GM15510 (cell line): ENCODE measurements around the gene CCDC85C.

Experiments
- POLR2A ChIP-seq: IDR thresholded peaks from 3 replicates; pipeline ENCODE4 v1.6.1; 2011; ENCODE audit warnings: borderline replicate concordance; ENCODE audit not compliant: insufficient read length; ENCODE audit errors: extremely low read depth

The CCDC85C gene

GRCh38 chr14:99552572-99553216 is 51.3 kb downstream of the CCDC85C start:
- TF ChIP-seq POLR2A = no peak

DNA sequence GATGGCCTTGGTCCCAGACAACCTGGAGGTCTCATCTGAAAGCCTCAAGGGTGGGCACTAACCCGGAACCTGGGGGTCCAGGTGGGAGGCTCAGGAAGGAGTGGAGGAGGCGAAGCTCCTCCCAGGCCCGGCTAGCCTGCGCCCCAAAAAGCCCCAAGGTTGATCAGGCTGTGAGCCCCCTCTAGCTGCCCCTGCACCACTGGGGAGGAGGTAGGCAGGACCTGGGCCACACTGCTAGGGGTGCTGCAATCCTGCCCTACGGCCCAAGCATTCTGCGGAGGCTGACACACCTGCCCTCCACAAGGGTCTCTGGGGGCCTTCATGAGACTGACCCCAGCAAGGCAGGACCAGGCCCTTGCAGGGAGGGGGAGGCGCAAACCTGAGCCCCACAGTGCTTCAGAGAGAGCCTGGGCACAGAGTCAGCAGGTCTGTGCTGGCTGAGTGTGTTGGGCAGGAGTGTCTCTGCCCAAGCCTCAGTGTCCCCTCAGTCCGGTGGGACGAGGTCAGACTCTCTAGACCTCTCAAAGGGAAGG is 51.9 kb downstream of the CCDC85C start:
- TF ChIP-seq POLR2A = no peak

DNA sequence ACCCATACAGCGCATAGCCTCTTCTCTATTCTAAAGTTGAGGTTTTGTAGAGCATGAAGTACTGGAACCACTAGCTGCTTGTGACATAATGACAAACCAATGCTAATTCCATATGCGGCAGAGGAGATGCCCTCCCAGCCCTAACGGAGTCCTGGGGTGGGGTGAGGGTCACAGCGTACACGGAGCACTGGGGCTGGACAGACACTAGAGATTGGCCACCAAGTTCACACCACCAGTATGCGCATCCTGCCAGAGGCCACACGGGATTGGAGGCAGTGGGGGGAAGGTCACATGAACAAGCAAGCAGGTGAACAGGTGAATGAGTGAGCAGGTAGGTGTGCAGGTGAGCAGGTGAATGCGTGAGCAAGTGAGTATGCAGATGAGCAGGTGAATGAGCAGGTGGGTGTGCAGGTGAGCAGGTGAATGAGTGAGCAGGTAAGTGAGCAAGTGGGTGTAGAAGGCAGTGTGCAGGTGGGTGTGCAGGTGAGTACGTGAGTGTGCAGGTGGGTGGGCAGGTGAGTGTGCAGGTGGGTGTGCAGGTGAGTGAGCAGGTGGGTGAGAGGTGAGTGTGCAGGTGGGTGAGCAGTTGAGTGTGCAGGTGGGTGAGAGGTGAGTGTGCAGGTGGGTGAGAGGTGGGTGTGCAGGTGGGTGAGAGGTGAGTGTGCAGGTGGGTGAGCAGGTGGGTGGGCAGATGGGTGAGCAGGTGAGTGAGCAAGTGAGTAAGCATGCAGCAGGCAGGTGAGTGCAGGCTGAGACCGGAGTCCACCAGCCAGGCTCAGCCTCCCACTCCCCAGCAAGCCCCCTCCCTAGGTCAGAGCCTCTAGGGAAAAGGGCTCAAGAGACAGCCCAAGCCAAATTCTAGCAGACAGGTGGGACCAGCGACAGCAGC is 52.7 kb downstream of the CCDC85C start:
- TF ChIP-seq POLR2A = no peak

GRCh38 chr14:99550387-99550992 is 53.5 kb downstream of the CCDC85C start:
- TF ChIP-seq POLR2A = no peak

GRCh38 chr14:99549684-99550083 is 54.3 kb downstream of the CCDC85C start:
- TF ChIP-seq POLR2A = no peak

- no peak for TF ChIP-seq POLR2A
Measured at GRCh38 chr14:99548871-99549515, 55.0 kb downstream of the CCDC85C start.

DNA sequence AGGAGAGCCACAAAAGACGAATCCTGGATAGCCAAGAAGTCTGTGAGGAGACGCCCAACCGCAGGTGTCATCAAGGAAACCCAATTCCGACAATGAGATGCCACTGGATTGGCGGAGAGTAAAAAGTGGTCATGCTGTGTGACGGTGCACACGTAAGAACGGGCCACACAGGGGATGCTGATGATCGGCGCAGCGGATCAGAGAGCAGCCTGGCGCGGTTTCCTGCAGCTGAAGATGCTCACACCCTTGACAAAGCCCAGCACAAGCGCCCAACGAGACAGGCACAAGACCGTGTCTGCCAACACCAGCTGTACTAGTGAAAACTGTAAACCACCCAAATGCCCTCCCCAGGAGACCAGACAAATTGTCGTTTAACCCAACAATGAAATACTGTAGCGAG is 55.8 kb downstream of the CCDC85C start:
- TF ChIP-seq POLR2A = no peak

- no peak for TF ChIP-seq POLR2A
Measured at GRCh38 chr14:99546234-99546879, 57.6 kb downstream of the CCDC85C start.

DNA sequence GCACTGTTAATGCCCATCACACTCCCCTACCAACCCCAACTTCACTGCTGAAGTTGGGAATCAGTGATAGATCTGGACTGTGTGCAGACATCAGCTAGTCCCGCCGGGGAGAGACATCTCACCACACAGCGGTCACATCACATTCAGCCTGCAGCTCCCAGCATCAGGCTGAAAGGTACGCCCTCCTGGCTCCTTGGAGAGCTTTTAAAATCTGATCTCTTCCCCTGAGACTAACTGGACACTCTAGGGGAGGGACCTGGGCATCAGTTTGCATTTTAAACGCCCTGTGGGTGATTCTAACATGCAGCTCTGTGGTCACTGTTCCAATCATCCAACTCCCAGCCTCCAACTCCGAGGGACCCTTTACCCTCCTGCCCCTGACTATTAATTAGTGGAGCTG is 58.4 kb downstream of the CCDC85C start:
- no peak for TF ChIP-seq POLR2A

DNA sequence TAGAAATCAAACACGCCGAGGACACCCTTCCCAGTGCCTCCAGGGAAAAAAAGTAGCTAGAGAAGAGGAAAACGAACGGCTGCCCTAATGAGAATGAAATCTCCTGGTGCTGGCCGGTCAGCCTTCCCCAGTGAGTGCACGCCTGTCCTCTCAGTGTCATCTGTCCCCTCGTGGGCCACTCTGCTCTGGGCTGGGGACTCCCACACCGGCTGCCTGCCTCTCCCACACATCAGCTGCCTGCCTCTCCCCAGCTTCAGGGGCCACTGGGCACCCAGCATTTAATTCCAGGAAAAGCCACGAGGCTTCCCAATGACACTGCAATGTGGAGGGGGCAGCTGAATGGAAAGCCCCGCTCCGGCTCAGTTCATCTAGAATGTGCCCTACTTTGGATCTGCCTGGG is 59.0 kb downstream of the CCDC85C start:
- no peak for TF ChIP-seq POLR2A

- TF ChIP-seq POLR2A = no peak
Measured at GRCh38 chr14:99543985-99544384, 60.0 kb downstream of the CCDC85C start.

DNA sequence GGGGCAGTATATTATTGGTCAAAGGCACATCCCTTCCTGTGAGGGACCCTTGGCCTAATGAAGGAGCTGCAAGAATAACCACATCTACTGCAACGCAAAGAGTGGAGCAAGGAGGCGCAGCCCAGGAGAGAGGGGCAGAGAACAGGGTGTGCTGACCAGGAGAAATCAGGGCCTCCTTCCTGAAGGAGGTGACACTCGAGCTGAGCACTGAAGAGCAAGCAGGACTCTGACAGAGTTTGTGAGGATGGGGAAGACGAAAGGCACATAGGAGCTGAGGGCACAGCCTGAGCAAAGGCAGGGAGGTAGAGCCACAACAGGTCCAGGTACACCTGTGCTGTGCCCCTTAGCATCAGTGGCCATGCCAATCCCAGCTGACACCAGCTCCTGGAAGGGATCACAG is 60.6 kb downstream of the CCDC85C start:
- no peak for TF ChIP-seq POLR2A

DNA sequence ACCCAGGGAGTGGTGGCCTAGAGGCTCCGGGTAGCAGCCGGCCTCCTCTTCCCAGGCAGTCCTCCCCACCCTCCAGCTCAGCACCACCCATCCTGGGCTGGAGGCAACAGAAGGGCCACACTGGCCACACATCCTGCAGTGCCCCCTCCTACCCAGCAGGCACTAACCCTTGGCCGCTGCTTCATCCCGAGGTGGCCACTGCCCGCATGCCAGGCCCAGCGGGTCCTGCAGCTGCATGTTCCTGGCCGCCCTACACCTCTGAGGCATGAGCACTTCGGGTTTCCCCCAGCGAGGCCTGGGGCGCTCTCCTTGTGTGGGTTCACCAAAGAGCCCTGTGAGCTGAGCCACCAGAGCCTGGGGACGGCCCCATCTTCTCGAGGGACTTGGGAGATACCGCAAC is 61.4 kb downstream of the CCDC85C start:
- TF ChIP-seq POLR2A = no peak
